ENCODE data around the gene YTHDC2.

Gene YTHDC2

DNA sequence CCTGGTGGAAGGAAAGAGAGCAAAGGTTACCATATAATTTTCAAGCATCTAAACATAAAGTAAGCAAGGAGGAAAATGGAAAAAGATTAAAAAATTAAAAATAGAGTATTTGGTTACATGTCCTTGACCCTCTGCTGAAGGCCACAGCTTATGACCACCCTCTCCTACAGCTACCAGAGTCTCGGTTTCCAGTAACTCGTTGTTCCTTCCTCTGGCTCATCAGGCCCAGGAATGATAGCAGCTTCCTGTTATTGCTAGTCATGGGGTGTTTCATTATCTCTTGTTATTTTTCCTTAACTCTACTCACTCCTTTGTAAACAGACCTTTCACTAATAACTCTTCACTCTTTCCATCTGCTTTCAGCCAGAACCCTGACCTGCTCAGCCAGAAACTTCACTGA is 102.2 kb downstream of the YTHDC2 start:
- TF ChIP-seq, protein P1, sequence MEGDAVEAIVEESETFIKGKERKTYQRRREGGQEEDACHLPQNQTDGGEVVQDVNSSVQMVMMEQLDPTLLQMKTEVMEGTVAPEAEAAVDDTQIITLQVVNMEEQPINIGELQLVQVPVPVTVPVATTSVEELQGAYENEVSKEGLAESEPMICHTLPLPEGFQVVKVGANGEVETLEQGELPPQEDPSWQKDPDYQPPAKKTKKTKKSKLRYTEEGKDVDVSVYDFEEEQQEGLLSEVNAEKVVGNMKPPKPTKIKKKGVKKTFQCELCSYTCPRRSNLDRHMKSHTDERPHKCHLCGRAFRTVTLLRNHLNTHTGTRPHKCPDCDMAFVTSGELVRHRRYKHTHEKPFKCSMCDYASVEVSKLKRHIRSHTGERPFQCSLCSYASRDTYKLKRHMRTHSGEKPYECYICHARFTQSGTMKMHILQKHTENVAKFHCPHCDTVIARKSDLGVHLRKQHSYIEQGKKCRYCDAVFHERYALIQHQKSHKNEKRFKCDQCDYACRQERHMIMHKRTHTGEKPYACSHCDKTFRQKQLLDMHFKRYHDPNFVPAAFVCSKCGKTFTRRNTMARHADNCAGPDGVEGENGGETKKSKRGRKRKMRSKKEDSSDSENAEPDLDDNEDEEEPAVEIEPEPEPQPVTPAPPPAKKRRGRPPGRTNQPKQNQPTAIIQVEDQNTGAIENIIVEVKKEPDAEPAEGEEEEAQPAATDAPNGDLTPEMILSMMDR (conservative IDR thresholded peaks at IDR 0.05), result no peak

DNA sequence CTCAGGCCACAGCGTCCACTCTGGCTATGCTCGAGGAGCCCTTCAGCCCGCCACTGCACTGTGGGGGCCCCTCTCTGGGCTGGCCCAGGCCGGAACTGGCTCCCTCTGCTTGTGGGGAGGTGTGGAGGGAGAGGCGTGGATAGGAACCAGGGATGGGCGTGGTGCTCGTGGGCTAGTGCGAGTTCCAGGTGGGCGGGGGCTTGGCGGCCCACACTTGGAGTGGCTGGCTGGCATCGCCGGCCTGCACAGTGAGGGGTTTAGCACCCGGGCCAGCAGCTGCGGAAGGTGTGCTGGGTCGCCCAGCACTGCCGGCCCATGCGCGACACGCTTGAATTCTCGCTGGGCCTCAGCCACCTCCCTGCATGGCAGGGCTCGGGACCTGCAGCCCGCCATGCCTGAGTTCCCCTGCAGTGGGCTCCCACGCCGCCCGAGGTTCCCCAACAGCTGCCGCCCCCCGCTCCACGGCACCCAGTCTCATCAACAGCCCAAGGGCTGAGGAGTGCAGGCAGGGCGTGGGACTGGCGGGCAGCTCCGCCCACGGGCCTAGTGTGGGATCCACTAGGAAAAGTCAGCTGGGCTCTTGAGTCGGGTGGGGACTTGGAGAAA is 103.8 kb downstream of the YTHDC2 start:
- H3K27ac ChIP-seq, result no peak overlapping the region
- TF ChIP-seq, protein P1 (conservative IDR thresholded peaks at IDR 0.05), result no peak

More for the DNA sequence above, 102.2 kb downstream of the YTHDC2 start:
- no peak overlapping the region for H3K27ac ChIP-seq

DNA sequence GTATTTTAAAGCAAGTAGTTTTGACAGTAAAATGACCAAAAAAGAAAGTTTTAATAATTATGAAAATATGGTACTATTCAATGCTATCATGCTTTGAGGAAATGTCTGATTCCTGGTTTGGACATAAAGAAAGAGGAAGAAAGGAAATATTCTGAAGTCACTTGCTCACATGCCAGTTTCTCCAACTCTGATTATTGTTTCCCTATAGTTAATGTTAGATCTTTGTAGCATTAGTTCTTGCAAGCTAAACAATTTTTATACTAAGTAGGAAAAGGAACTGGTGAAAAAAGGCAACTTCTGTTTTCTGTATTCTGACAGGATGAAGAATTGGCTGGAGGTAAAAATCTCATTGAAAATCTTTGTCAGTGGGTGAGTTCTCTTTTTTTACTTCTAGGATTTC is 119.5 kb downstream of the YTHDC2 start:
- no peak overlapping the region for H3K27ac ChIP-seq
- TF ChIP-seq, protein P1 (conservative IDR thresholded peaks at IDR 0.05), result no peak

DNA sequence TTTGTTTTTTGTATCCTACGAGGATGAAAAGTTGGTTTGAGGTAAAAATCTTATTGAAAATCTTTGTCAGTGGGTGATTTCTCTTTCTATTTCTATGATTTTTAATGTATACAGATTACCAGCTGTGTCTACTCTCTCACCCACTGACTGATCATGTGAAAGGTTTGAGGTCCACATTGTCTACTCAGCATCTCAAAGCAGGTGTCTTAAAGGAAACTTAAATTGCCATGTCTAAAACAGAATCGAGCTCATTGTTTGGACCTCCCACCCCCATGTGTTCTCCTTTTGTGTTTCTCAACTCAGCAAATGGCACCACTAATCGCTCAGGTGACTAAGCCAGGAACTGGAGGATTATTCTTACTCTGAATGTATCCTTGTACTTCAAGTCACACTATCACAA is 121.5 kb downstream of the YTHDC2 start:
- TF ChIP-seq, protein P1 (conservative IDR thresholded peaks at IDR 0.05), result no peak
- no peak overlapping the region for H3K27ac ChIP-seq

DNA sequence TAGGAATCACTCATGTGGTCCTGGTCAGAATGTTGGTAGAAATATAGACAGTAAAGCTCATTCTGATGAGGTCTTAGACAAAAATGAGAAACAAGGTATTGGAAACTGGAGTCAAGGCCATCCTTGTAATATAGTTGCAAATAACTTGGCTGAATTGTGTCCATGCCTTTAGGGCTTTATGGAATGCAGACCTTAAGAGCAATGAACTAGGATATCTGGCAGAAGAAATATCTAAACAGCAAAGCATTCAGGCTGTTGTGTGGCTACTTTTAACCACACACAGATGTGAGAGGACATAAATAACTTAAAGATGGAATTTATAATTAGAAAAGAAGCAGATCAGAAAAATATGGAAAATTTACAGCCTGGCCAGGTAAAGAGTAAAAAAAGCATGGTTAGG is 128.2 kb downstream of the YTHDC2 start:
- TF ChIP-seq, protein P1 (conservative IDR thresholded peaks at IDR 0.05), result no peak
- H3K27ac ChIP-seq, result no peak overlapping the region
